Fibroblast of mammary gland (primary cell): ENCODE measurements around the gene NMNAT2.

Source experiments
- DNase-seq: peaks from one replicate; pipeline ENCODE4 v3.0.0-alpha.2; 2010; ENCODE audit warnings: low read depth
- H3K4me3 ChIP-seq: 2 replicates; pipeline ENCODE4 v1.5.1; 2011; ENCODE audit warnings: low read depth, mild to moderate bottlenecking, low read length, moderate library complexity; ENCODE audit not compliant: control insufficient read depth
- TF ChIP-seq, protein P1 (sequence below): conservative IDR thresholded peaks from 2 replicates; pipeline ENCODE4 v1.5.1; 2011; ENCODE audit warnings: low read depth, low read length, inconsistent platforms; ENCODE audit not compliant: control insufficient read depth, insufficient read depth

NMNAT2 gene

DNA sequence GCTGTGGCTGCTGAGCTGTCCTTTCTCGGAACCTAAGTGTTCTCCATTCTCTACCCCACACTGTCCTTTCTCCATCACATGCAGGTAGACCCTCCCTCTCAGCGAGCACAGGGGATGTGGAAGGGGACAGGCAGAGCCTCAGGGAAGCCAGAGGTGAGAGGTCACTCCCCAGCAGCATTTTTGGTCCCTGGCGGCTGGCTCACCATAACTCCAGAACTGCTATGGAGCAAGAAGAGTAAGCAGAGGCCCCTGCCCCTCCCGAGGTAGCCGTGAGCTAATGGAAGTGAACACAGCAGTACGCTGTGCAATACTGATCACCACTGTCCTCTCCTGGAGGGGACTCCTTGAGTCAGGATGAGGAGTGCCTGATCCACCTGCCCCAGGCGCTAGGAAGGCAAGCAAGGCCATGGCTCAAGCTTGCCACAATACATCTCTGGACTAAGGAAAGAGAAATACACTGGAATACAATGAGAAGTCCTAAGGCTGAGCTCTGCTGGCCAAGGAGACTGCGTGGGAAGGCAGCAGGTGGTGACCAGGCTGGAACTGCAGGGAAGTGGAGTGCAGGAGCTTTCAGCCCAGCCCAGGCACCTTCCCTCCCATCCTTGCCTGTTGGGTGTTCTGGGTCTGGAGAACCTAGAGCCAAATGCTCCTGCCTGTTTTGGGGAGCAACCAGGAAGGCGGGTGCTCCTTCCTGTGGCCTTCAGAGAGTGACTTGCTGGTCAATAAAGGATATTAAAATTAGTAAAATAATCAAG is 135.9 kb downstream of the NMNAT2 start:
- no peak overlapping the region for H3K4me3 ChIP-seq
- no peak for DNase-seq

DNA sequence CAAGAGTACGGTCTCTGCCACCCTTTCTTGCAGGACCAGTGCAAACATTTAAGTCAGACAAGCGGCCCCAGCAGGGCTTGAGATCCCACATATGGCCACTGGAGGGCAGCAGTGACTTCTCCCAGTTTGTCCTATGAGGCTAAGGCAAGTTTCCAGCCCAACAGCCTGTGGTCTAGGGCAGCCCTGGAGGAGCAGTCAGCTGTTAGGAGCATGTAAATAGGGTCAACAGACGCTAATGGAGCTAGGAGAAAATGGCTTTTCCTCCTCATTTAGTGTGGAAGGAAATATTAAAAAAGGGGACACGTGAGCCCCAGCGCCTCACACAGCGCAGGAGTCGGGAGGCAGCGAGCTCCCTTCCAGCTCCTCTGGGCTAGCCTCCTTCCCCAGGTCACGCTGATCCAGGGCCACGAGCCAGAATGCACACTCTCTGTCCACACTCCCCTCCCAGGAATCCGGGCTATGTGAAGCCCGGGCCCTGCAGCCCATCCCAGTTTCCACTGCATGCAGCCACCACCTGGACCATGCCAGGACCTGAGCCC is 136.6 kb downstream of the NMNAT2 start:
- no peak overlapping the region for H3K4me3 ChIP-seq
- DNase-seq = peak; percentile 95
- TF ChIP-seq, protein P1, sequence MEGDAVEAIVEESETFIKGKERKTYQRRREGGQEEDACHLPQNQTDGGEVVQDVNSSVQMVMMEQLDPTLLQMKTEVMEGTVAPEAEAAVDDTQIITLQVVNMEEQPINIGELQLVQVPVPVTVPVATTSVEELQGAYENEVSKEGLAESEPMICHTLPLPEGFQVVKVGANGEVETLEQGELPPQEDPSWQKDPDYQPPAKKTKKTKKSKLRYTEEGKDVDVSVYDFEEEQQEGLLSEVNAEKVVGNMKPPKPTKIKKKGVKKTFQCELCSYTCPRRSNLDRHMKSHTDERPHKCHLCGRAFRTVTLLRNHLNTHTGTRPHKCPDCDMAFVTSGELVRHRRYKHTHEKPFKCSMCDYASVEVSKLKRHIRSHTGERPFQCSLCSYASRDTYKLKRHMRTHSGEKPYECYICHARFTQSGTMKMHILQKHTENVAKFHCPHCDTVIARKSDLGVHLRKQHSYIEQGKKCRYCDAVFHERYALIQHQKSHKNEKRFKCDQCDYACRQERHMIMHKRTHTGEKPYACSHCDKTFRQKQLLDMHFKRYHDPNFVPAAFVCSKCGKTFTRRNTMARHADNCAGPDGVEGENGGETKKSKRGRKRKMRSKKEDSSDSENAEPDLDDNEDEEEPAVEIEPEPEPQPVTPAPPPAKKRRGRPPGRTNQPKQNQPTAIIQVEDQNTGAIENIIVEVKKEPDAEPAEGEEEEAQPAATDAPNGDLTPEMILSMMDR = peak; percentile 90

More for the DNA sequence above, 135.9 kb downstream of the NMNAT2 start:
- TF ChIP-seq, protein P1 = no peak

DNA sequence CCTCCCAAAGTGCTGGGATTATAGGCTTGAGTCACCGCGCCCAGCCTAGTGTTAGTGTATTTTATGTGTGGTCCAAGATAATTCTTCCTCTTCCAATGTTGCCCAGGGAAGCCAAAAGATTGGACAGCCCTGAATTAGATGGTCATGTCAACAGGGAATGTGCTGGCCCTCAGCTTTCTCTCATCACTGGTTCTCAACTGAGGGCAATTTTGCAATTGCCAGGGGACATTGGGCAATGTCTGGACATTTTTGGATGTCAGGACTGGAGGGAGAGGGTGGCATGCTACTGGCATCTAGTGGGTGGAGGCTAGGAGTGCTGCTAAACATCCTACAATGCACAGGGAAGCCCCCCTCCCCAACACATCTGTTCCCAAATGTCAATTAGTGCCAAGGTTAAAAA is 137.1 kb downstream of the NMNAT2 start:
- TF ChIP-seq, protein P1 = no peak
- DNase-seq = peak; percentile 86

DNA sequence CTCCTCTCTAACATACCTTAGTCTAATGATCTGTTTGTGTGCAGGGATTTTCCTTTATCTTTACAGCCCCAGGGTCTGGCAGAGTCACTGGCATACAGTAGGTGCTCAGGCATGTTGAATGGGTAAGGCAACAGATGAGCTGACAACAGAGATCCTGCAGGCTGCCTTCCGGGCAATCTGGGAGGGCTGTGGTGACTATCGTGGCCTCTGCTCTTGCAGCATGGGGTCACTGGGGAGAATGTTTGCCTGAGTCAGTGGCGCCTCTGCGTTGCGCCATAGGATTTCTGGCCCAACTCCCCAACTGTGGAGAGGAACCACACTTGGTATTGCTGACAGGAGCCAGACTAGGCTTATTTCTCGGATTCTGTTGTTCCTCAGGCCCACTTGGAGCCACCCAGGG is 138.3 kb downstream of the NMNAT2 start:
- TF ChIP-seq, protein P1 = no peak
- DNase-seq = peak; percentile 97
- H3K4me3 ChIP-seq = no peak overlapping the region

More for the DNA sequence above, 137.1 kb downstream of the NMNAT2 start:
- no peak overlapping the region for H3K4me3 ChIP-seq

DNA sequence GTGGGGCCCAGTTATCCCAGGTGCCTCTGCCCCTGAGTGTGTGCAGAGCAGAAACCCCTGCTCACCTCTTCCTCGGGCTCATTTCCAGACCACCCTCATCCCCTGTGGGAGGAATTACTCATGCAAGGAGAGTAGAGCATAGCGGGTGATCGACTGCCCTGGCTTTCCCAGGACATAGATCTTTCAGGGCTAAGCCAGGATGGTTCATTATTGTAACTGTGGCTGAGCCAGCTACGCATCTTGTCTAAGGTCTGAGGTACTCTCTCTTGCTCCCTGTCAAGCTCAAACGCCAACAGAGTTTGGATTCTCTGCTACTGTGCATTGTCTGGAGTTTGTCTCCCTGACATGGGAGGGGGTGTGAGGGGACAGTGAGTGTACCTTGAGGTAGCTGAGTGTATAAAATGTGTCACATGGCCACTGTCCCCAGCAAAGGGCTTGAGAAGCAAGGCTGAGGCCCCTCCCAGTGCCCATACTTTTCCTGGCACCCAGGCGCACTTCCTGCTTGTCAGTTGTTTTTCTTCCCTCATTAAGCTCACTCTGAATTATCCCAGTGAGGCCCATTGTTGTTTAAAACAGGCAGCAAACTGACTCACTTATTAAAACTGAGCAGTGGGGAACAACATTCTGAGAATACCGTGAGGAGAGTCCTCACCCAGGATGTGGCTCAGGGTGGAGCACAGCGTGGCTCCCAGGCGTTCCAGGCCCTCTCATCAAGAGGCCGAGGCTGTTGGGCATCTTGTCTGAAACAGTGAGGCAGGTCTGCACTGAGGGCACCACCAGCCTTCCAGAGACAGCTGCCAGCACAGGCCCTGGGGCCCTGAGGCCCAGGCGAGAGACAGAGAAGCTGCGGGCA is 139.2 kb downstream of the NMNAT2 start:
- peak; percentile 89 for DNase-seq
- H3K4me3 ChIP-seq = peak overlapping the region; percentile 19

More for the DNA sequence above, 139.2 kb downstream of the NMNAT2 start:
- TF ChIP-seq, protein P1 = no peak
